ENCODE data around the gene EXOC3.

EXOC3 gene

GRCh38 chr5:417301-418161, 25.4 kb upstream of the EXOC3 start:
- no peaks in the 10 kb centered on the region for H4K20me1 ChIP-seq (ENCODE audit: insufficient read depth)
- no peaks in the 10 kb centered on the region for H3K4me1 ChIP-seq (ENCODE audit: low read depth, poor library complexity, severe bottlenecking)
- no peaks in the 10 kb centered on the region for H3K79me2 ChIP-seq (ENCODE audit: insufficient read depth, low read depth)
- H3K27ac ChIP-seq, result no peak overlapping the region
- H3K9ac ChIP-seq, result no peak overlapping the region
- no peaks in the 10 kb centered on the region for H3K36me3 ChIP-seq (ENCODE audit: insufficient read depth)
- H3K4me2 ChIP-seq, result no peak overlapping the region
- H2AFZ ChIP-seq (ENCODE audit: low read depth), result no peak overlapping the region
- no peak for TF ChIP-seq CTCF (conservative IDR thresholded peaks at IDR 0.05; ENCODE audit: low read depth, low read length)
- no peak overlapping the region for H3K4me3 ChIP-seq (IDR thresholded peaks at IDR 0.05; ENCODE audit: insufficient read depth, low read depth, low read length)
- no peaks in the 10 kb centered on the region for H3K27me3 ChIP-seq (ENCODE audit: insufficient read depth, low read depth)

GRCh38 chr5:418162-419121, 24.5 kb upstream of the EXOC3 start:
- Histone ChIP-seq H3K79me2 (ENCODE audit: insufficient read depth, low read depth) (no peaks in the 10 kb centered on the region), H3K36me3 (ENCODE audit: insufficient read depth) (no peaks in the 10 kb centered on the region), H4K20me1 (ENCODE audit: insufficient read depth) (no peaks in the 10 kb centered on the region), H3K4me1 (ENCODE audit: low read depth, poor library complexity, severe bottlenecking) (no peaks in the 10 kb centered on the region), H3K27me3 (ENCODE audit: insufficient read depth, low read depth) (no peaks in the 10 kb centered on the region), H3K4me2 (no peak overlapping the region), H3K27ac (no peak overlapping the region), H3K9ac (no peak overlapping the region), H2AFZ (ENCODE audit: low read depth) (no peak overlapping the region), H3K4me3 (IDR thresholded peaks at IDR 0.05; ENCODE audit: insufficient read depth, low read depth, low read length) (no peak overlapping the region)
- TF ChIP-seq CTCF (conservative IDR thresholded peaks at IDR 0.05; ENCODE audit: low read depth, low read length), result no peak

GRCh38 chr5:419970-420369, 23.0 kb upstream of the EXOC3 start:
- no peak for TF ChIP-seq CTCF (conservative IDR thresholded peaks at IDR 0.05; ENCODE audit: low read depth, low read length)
- no peak overlapping the region for H3K4me3 ChIP-seq (IDR thresholded peaks at IDR 0.05; ENCODE audit: insufficient read depth, low read depth, low read length)
- H3K79me2 ChIP-seq (ENCODE audit: insufficient read depth, low read depth), result no peaks in the 10 kb centered on the region
- H3K4me2 ChIP-seq, result no peak overlapping the region
- H3K27ac ChIP-seq, result no peak overlapping the region
- no peak overlapping the region for H3K9ac ChIP-seq
- no peak overlapping the region for H2AFZ ChIP-seq (ENCODE audit: low read depth)
- H3K27me3 ChIP-seq (ENCODE audit: insufficient read depth, low read depth), result no peaks in the 10 kb centered on the region
- H4K20me1 ChIP-seq (ENCODE audit: insufficient read depth), result no peaks in the 10 kb centered on the region
- H3K4me1 ChIP-seq (ENCODE audit: low read depth, poor library complexity, severe bottlenecking), result peaks cover 7% of the 10 kb centered on the region
- H3K36me3 ChIP-seq (ENCODE audit: insufficient read depth), result no peaks in the 10 kb centered on the region

GRCh38 chr5:420632-421286, 22.2 kb upstream of the EXOC3 start:
- Histone ChIP-seq H3K4me2 (no peak overlapping the region), H3K27ac (no peak overlapping the region), H4K20me1 (ENCODE audit: insufficient read depth) (no peaks in the 10 kb centered on the region), H3K36me3 (ENCODE audit: insufficient read depth) (no peaks in the 10 kb centered on the region), H3K27me3 (ENCODE audit: insufficient read depth, low read depth) (no peaks in the 10 kb centered on the region), H3K9ac (no peak overlapping the region), H3K79me2 (ENCODE audit: insufficient read depth, low read depth) (no peaks in the 10 kb centered on the region), H2AFZ (ENCODE audit: low read depth) (no peak overlapping the region), H3K4me1 (ENCODE audit: low read depth, poor library complexity, severe bottlenecking) (peaks cover 11% of the 10 kb centered on the region), H3K4me3 (IDR thresholded peaks at IDR 0.05; ENCODE audit: insufficient read depth, low read depth, low read length) (no peak overlapping the region)
- TF ChIP-seq CTCF (conservative IDR thresholded peaks at IDR 0.05; ENCODE audit: low read depth, low read length), result no peak
